MM.1S (cell line): ENCODE measurements around the gene ALKBH2.

Source experiments
- DNase-seq: peaks from one replicate; pipeline ENCODE4 v3.0.0-alpha.2; 2015
- H2AFZ ChIP-seq: fragments of 300-600 bp; sonication (generic); 2 replicates; pipeline ENCODE4 v1.6.0; 2016; ENCODE audit warnings: antibody characterized with exemption, low read length
- H3F3A ChIP-seq: fragments of 300-600 bp; sonication (generic); 2 replicates; pipeline ENCODE4 v1.6.1; 2016; ENCODE audit warnings: mild to moderate bottlenecking, antibody characterized with exemption, low read length, moderate library complexity, mixed read lengths; ENCODE audit not compliant: insufficient read depth
- H3K27ac ChIP-seq: fragments of 300-600 bp; sonication (generic); 2 replicates; pipeline ENCODE4 v1.5.1; 2016; ENCODE audit warnings: mild to moderate bottlenecking, low read length
- H3K27me3 ChIP-seq: fragments of 300-600 bp; sonication (generic); replicated peaks from 2 replicates; pipeline ENCODE4 v1.6.0; 2016; ENCODE audit warnings: low read length; ENCODE audit not compliant: insufficient read depth
- H3K36me3 ChIP-seq: fragments of 300-600 bp; sonication (generic); replicated peaks from 2 replicates; pipeline ENCODE4 v1.6.1; 2016; ENCODE audit warnings: mild to moderate bottlenecking, low read length, mixed read lengths; ENCODE audit not compliant: insufficient read depth
- H3K4me1 ChIP-seq: fragments of 300-600 bp; sonication (generic); 2 replicates; pipeline ENCODE4 v1.6.1; 2016; ENCODE audit warnings: low read length, mixed read lengths
- H3K4me2 ChIP-seq: fragments of 300-600 bp; sonication (generic); 2 replicates; pipeline ENCODE4 v1.6.0; 2016; ENCODE audit warnings: low read depth, low read length
- H3K4me3 ChIP-seq: fragments of 300-600 bp; sonication (generic); 2 replicates; pipeline ENCODE4 v1.5.1; 2016; ENCODE audit warnings: low read length, mixed read lengths
- H3K79me2 ChIP-seq: fragments of 300-600 bp; sonication (generic); 2 replicates; pipeline ENCODE4 v1.6.1; 2016; ENCODE audit warnings: mixed run types, low read length, mixed read lengths
- H3K9ac ChIP-seq: fragments of 300-600 bp; sonication (generic); 2 replicates; pipeline ENCODE4 v1.6.1; 2016; ENCODE audit warnings: low read length, mixed read lengths
- H3K9me2 ChIP-seq: fragments of 300-600 bp; sonication (generic); replicated peaks from 2 replicates; pipeline ENCODE4 v1.6.1; 2016; ENCODE audit warnings: mild to moderate bottlenecking, low read length, mixed read lengths; ENCODE audit not compliant: insufficient read depth
- H3K9me3 ChIP-seq: fragments of 300-600 bp; sonication (generic); replicated peaks from 2 replicates; pipeline ENCODE4 v1.6.1; 2016; ENCODE audit warnings: mild to moderate bottlenecking, low read length, mixed read lengths; ENCODE audit not compliant: insufficient read depth
- H4K20me1 ChIP-seq: fragments of 300-600 bp; sonication (generic); 2 replicates; pipeline ENCODE4 v1.6.1; 2016; ENCODE audit warnings: mild to moderate bottlenecking, low read length, moderate library complexity, mixed read lengths; ENCODE audit not compliant: insufficient read depth
- CTCF ChIP-seq: fragments of 300-600 bp; sonication (generic); IDR thresholded peaks from 2 replicates; pipeline ENCODE4 v1.5.1; 2016; ENCODE audit warnings: antibody characterized with exemption, low read length, mixed read lengths
- EZH2 ChIP-seq: fragments of 300-600 bp; sonication (generic); optimal IDR thresholded peaks from 2 replicates; pipeline ENCODE3; 2017; ENCODE audit warnings: low read depth, mild to moderate bottlenecking, antibody characterized with exemption, low read length, mixed read lengths
- EZH2phosphoT487 ChIP-seq: fragments of 300-600 bp; sonication (generic); IDR thresholded peaks from 2 replicates; pipeline ENCODE4 v1.6.1; 2018; ENCODE audit warnings: antibody characterized with exemption, low read length

ALKBH2 gene

DNA sequence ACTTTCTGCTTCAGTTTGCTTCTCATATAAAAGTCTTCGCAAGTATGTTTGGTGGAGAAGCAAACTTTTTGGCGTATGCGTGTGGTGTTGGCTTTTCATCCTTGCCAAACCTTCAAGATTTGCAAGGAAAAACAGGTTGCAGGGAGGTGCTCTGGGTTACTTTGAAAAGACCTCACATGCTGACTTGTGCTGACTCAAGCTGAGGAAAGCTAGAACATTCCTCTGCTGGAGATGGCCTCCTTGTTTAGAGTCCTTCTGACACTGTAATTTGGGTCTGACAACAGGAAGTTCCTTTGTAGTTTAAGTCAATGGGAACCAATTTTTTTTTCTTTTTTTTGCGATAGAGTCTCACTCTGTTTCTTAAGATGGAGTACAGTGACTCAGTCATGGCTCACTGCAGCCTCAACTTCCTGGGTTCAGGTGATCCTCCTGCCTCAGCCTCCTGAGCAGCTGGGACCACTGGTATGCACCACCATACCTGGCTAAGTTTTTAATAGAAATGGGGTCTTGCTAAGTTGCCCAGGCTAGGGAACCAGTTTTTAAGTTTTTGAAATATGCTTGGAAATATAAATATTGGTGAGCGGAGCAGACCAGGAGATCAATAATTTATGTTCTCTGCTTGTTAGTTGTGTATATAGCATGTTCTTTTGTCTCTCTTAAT, 20.5 kb upstream of the ALKBH2 start:
- Histone ChIP-seq H3K79me2 (0 out of 2 replicates have a peak, but pooled peaks cover 3% of the 10 kb centered on the region), H3K27me3 (no peaks in the 10 kb centered on the region), H3K9me3 (no peaks in the 10 kb centered on the region), H3K4me1 (peaks cover 49% of the 10 kb centered on the region), H3K36me3 (no peaks in the 10 kb centered on the region), H3K9me2 (no peaks in the 10 kb centered on the region), H3K4me2 (0 out of 2 replicates have a peak overlapping the region, but pooled peaks have one; percentile 11), H3K9ac (peak overlapping the region; percentile 24; the same call in 1 of the 2 replicates), H3K27ac (peak overlapping the region; percentile 81; the same call in 1 of the 2 replicates), H4K20me1 (no peaks in the 10 kb centered on the region), H3F3A (peaks cover 46% of the 10 kb centered on the region), H3K4me3 (no peak overlapping the region), H2AFZ (no peak overlapping the region)
- DNase-seq: no peak
- TF ChIP-seq EZH2phosphoT487: no peak

GRCh38 chr12:109112720-109113465, 19.6 kb upstream of the ALKBH2 start:
- peaks cover 49% of the 10 kb centered on the region for H3K4me1 ChIP-seq

GRCh38 chr12:109110988-109111495, 17.8 kb upstream of the ALKBH2 start:
- H3K4me3 ChIP-seq: peak overlapping the region; percentile 64

More at GRCh38 chr12:109112720-109113465, 19.6 kb upstream of the ALKBH2 start:
- TF ChIP-seq CTCF (no peak), EZH2 (no peak), EZH2phosphoT487 (no peak)
- Histone ChIP-seq H4K20me1 (no peaks in the 10 kb centered on the region), H3K9me3 (no peaks in the 10 kb centered on the region), H3K9me2 (no peaks in the 10 kb centered on the region), H3K27ac (peak overlapping the region; percentile 81; the same call in 1 of the 2 replicates), H3K4me3 (no peak overlapping the region), H3K27me3 (no peaks in the 10 kb centered on the region), H3K9ac (no peak overlapping the region), H2AFZ (no peak overlapping the region), H3F3A (peaks cover 46% of the 10 kb centered on the region), H3K4me2 (no peak overlapping the region), H3K36me3 (no peaks in the 10 kb centered on the region; the same call in 1 of the 2 replicates), H3K79me2 (peaks cover 6% of the 10 kb centered on the region; the same call in 1 of the 2 replicates)
- DNase-seq: no peak

More at GRCh38 chr12:109110988-109111495, 17.8 kb upstream of the ALKBH2 start:
- Histone ChIP-seq H3K4me1 (peaks cover 41% of the 10 kb centered on the region), H3K9me3 (no peaks in the 10 kb centered on the region), H4K20me1 (no peaks in the 10 kb centered on the region), H3K4me2 (peak overlapping the region; percentile 67), H3K9me2 (no peaks in the 10 kb centered on the region), H2AFZ (peak overlapping the region; percentile 46; the same call in 1 of the 2 replicates), H3K36me3 (no peaks in the 10 kb centered on the region; the same call in none of the 2 replicates), H3K27me3 (no peaks in the 10 kb centered on the region), H3F3A (peaks cover 46% of the 10 kb centered on the region), H3K27ac (peak overlapping the region; percentile 83), H3K9ac (peak overlapping the region; percentile 73), H3K79me2 (peaks cover 6% of the 10 kb centered on the region; the same call in 1 of the 2 replicates)
- TF ChIP-seq EZH2phosphoT487 (no peak), CTCF (no peak), EZH2 (no peak)
- DNase-seq: peak; percentile 55
